NCI-H226 (cell line): Measurements from ENCODE around the gene ZRANB1.

Experiments used
- DNase-seq: peaks from one replicate; pipeline ENCODE4 v3.0.0-alpha.2; 2015

The ZRANB1 gene

DNA sequence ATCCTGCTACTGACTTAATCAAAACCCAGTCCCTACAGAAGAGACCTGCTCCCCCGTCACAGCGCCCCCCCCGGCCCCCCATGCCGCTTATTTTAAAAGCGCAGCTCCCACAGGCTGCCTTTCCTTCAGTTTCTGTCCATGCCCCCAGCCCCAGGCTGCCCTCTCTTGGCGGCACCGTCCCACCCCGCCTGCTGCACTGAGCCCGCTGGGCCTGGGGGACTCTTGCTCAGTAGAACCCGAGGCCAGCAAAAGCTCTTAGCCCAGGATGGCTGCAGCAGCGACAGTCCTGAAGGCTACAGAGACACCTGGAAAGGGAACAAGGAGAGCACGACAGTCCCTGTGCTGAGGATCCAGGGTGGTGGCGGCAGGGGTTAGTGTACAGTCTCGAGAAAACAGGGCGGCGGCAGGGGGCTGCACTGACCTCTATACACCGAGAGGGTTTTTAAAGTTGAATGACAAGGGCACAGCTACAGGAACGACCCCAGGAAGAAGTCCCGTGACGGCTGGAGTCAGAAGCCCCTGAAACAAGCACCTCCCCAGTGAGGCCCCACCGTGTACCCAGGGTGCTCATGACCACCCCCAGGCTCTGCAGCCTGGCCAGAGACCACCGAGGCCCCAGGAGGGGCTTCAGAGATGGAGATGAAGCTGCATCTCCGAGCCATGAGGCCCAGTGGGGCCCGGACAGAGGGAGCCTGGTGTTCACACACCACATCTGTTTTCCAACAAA lies 54.4 kb downstream of the ZRANB1 start:
- no peak for DNase-seq

DNA sequence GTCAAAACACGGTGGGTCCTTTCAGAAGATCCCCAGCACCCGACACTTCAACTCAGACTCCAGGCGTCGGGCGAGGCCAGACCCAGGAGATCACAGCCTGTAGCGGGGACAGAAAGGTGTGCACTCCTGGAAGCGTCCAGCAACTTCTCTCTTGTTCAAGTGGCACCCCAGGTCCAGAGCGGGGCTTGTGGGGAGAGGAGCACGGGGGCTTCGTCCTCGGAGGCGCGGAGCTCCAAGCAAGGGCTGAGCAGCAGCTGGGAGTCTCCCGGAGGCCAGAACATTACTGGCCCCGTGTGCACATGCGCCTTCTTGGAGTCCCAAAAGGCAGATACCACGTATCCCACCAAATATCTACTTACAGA lies 54.9 kb downstream of the ZRANB1 start:
- no peak for DNase-seq

DNA sequence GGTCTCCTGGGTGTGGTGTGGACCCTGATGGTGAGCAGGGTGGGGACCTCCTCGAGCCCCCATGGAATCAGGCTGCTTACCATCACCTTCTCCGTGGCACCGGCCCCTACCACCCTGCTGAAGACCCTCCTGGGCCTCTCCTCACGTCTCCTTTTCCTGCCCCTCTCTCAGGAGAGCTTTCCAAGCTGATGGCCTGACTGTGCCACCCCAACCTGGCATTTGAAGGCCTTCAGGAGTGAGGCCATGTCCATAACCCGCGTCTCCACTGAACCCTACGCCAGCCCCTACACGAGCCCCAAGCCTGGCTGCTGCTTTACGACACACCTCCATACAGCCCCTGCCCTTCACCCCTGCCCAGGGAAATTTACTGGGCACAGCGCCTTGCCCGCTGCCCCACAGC lies 55.4 kb downstream of the ZRANB1 start:
- no peak for DNase-seq

DNA sequence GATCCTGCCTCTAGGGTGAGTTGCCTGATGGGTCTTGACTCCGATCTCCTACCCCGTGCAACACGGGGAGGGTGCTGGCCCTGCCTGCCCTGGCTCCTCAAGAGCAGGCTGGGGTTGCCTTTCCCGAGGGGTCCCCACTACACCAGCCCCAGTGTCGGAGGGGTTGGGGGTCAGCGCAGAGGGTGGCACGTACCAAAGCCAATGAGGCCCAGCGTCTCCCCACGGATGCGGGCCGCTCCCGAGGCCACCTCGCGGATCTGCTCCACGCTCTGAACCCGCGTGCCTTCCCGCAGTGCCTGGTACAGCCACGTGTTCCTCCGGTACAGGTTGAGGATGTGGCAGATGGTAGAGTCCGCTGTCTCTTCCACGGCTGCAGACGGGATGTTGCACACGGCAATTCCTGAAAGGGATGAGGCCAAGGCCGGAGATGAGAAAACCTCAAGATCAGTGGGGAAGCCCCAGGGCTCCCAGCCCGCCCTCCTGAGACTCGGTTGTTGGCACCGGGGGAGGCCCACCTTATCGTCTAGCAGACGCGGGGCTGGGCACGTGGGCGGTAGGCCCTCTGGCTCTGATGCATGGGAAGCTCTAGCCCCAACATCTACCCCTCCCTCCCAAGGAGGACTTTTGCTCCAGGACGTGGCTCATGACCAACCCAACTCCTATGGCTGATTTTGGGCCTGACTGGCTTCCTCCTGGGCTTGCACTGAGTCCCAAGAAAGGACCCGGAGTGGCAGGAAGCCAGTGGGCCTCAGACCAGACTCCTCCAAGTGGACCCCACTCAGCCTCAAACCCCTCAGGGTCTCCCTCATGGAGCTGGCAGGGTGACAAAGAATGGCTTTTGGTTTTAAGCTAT lies 56.1 kb downstream of the ZRANB1 start:
- no peak for DNase-seq

DNA sequence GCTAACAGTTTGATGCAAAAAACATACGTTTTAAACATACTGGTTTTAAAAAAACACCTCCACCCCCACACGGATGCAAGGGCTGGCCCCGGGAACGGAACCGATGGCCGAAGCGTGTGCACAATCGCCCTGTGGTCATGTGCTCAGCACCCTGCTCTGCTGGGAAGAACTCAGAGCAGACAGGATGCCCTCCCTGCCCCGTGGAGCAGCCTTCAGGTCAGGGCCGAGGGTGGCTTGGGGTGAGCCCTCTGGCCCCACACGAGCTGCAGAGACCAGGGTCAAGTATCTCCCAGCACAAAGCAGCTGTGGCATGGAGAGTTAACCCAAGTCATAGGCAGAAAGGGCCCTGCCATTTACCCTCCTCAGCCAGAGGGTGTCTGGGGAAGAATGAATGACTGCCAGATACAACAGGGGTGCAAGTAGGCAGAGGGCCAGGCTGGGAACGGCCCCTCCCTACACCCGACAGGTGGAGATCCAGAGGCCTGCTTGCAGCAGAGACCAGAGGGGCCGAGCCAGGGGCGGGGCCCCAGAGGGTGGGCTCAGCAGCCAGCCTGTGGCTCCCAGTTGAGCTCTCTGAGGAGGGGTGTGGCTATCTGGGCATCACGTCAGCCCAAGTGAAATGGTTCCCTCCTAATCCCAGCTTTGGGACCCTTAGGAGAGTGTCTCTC lies 56.8 kb downstream of the ZRANB1 start:
- DNase-seq, result no peak

DNA sequence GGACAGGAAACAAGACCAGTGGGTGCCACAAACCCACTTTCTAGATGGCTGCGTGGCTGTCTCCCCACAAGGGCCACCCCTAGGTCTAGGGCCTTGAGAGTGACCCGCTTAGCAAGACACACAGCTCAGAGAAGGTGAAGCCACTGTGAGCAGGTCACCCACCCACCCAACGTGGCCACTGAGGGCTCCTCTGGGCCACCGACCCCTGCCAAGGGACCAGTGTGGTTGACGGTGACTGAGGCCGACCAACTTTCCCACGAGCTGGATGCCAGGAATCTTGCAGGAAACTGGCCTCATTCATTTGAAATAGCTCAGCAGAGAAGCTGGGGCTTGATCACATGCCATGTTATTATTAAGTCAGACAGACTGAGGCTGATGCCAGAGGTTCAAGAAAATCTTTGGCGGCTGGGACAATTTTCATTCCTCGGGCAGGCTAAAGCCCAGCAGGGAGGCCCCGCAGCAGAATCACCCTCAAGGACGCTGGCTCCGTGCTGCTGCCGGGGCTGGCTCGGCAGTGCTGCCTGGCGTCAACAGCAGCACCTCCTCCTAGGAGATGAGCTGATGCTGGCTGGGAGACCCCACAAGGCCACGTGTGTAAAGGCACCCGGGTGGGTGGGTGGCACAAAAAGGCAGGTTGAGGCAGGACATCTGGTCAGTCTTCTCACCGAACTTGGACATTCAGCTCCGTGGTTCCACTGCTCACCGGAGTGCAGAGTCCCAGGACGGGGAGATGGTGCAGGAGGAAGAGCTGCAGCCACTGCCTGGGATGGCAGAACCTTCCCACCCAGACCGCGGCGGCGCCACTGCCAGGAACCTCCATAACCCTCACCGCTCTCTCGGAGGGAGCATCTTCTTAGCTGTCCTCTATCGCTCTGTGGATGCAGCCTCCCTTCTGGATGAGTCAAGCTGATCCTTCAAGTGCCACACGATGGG lies 57.8 kb downstream of the ZRANB1 start:
- no peak for DNase-seq

DNA sequence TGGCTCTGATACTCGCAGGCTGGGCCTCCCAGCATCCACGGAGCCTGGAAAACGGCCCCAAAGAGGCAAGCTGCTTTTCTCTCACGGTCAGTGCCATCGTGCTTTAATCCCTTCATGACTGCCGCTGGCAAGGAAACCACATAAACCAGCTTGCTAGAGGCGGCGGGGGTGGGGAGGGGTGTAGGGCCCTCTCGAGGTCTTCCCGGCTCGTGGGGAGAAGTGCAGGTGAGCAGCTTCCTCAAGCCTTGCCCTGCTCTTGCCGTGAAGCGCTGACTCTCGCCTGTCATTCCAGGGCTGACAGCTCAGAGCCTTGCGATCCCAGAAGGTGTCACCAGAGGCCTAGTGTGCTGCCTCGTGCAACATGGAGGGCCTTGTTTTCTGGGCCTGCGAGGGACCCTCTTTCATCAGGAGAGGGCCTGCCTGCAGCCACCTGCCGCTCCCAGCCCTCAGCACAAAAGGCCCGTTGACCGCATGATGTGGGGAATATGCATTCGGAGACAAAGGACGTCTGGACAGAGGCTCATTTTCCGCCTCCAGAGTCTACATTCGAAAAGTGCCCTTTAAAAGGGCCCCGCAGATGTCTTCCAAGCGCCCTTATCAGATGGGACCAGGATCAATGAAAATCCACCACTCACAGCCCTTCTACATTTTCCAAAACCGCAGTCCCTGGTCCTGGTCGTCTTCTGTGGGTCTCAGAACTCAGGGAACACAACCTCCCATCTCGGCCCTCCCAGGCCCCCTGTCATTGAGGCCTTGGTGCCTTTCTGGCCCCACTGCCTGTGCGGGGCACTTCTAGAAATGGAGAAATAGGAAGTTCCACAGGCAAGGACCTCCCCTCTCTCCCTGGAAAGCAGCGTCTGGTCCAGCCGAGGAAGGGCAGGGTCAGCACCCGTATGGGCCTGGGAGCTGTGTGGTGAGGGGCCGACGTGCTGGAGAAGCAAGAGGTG lies 58.7 kb downstream of the ZRANB1 start:
- DNase-seq, result no peak

DNA sequence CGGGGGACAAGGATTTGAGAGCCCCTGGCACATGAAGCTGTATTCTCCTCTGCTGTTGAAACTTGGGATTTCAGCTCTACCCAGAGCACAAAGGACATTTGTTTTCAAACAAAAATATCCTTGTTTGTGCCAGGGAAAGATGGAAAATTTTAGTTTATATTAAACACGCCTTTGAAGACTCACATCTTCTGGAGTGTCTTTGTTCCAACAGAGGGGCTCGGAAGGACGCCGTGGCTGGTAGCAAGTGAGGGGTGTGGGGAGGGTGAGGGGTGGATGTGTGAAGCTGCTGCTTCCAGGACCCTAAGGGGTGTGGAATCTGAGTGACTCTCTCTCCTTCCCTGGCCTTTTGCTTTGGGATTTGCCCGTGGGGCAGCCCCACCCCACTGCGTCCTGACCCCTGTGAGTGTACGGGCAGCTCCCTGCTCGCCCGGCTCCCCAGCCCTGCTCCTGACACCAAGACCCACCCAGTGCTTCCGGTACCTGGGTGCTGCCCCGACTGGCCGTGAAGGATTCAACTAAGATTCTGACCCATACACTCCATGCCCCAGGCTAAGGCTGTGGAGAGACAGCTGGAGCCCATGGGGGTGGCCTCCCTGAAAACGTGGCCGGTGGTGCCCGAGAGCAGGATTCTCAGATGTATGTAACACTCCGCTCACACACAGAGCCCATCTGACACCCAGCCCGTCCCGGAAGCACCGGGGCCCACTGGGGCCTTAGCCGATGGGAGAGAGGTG lies 59.6 kb downstream of the ZRANB1 start:
- DNase-seq, result no peak

DNA sequence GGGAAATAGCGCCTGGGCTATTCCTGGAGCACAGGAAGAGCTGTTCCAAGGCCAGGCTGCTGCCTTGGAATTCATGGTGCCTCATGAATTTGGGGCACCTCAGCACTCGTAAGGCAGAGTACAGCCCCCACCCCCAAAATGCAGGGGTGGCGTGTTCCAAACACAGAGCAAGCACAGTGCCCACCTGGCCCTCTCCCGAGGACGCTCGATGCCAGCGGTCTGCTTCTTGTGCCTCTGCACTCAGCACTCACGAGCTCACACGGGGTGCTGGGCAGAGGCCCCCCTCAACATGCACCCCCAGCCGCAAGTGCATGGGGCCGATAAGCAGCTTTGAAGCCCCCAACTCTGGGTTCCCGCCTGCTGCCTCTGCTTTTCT lies 60.1 kb downstream of the ZRANB1 start:
- DNase-seq, result no peak

DNA sequence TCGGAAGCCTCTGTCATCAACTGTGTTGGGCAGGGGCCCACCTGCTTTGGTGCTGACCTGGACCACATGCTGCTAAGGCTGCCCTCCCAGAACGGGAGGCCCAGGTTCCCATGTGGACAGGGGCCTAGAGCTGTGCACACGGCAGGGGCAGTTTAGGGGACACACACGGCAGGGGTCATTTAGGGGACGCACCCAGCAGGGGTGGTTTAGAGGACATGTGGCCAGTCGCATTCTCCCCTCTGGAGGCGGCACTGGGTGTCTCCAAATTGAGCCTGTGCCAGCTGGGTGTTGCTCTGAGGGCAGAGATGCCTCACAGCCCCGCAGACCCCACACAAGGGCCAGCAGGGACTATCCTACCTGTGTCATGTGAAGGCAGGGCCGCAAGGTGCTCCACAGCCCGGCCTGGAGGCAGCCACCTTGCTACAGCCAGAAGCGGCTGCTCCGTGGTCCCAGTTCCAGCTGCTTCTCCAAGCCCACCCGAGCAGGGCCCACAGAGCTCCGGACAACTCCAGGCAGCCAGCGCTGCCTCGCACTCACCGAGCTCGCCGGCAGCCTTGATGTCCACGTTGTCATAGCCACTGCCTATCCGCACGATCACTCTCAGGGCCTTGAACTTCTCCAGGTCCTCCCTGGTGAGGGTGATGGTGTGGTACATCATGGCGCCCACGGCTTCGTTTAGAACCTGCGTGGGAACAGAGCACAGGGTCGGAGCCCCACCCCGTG lies 60.7 kb downstream of the ZRANB1 start:
- no peak for DNase-seq

DNA sequence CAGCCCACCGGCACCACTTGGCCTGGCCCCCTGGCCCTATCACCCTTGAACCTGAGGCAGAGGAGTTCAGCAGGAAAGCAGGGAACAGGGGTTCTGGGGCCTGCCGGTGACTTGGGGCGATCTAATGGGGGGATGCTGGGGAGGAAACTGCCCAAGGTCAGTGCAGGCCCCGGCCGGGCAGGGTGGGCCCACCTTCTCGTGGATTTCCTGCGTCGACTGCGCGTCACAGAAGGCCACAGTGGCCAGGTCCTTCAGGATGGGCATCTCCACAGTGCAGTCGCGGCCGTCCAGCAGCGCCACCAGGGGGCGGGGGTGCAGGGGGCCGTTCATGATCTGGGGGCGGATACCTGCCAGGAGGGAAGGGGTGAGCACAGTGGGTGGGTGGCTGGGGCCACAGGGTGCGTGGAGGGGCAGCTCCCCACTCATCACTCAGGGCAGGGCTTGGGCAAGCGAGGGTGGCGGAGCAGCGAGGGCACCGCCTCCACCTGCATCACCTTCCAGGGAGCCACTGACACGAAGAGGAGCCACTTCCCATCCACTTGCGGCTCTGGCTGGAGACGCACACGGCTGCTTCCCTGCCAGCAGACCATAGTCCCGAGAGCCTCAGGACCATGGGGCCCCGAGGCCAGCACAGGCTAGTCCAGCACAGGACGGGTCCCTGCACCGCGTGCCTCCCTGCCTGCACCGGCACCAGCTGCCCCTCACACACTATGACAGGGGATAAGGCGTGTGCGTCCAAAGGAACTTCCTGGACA lies 61.4 kb downstream of the ZRANB1 start:
- no peak for DNase-seq

DNA sequence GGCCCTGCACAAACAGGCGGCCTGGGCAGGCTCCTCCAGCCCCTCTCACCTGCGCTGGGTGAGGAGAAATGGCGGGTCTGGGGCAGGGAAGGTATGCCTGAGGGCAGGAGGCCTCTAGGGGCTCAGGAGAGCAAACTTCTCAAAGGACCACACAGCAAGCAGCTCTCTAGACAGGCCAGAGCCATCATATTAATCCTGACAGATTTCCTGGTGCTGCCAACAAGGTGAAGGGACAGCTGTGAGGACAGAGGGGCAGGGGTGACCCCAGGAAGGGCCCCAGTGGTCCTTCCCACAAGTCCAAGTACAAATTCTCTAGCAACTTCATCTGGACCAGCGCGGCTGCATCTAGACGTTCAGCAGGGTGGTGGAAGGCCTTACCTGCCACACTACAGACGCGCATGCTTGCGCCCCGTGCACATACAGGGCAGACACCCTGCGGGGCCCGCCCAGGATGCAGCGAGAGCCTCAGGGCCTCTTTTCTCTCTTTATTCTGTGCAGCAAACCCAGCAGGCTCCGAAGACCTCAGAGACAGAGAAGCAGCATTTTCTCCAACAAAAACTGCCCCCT lies 62.1 kb downstream of the ZRANB1 start:
- DNase-seq, result no peak

DNA sequence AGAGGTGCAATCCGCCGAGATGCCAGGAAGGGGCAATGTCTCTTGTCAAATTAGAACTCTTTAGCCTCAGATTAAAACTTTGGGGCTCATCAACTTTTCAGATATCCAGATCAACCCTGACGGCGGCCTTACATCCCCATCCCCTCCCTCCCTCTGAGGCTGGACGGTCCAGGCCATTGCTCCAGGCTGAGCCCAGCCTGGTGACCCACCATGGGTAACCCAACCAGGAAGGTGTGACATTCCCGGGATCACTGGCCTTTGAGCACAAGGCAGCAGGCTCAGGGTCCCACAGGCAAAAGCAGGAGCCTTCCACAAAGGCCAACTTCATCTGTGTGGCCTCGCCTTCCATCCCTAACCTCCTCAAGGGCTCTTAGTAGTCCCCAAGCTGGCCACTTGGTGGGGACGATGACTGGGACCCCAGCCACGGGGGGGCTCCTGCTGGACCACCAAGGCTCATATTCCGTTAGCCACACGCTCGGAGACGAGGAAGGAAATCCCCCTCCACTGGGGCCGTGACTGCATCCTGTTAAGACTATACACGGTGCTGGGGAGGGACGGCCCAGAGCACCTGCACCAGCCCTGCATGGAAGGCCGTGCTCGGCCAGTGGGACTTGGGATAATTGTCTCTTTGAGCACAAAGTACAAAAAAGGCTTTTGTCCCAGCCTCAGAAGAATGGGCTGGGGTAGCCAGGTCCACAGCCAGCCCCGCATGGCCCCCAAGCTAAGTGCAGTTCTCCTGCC lies 62.8 kb downstream of the ZRANB1 start:
- no peak for DNase-seq

DNA sequence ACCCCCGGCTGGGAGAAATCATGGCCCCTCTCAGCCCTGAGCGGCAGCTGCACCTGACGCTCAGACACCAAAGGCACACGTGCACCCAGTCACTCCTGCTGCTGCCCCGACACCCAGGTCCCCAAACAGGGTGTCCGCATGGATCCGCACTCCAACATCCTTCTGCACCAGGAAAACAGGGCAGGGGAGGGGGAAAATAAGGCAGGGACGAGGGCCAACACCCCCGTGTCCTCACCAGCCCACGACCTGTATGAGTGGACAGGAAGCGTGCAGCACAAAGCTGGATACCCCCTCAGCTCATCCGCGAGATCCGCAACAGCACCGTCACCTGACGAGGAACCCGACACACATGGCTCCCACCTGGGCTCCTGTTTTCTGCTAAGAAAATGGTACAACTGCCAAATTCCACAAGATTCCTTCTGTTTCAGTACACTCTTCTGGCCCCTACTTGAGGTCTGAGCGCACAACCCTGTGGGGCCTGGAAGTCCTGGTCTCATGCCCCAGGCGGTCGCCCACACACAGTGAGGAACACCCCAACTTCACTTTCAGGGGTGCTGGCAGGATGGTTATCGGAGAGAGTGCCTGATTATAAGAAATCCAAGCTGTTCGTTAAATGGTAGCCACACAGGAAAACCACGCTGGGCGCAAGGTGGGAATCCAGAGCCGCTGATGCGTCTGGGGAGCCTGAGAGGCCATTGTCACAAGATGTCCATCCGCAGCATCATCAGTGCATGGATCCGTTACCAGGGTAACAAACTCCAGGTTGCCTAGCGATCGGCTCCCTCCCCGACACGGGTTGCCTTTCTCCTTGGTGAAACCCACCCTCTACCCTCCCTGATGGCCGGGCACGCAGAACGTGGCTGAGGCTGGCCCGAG lies 63.6 kb downstream of the ZRANB1 start:
- DNase-seq, result no peak

DNA sequence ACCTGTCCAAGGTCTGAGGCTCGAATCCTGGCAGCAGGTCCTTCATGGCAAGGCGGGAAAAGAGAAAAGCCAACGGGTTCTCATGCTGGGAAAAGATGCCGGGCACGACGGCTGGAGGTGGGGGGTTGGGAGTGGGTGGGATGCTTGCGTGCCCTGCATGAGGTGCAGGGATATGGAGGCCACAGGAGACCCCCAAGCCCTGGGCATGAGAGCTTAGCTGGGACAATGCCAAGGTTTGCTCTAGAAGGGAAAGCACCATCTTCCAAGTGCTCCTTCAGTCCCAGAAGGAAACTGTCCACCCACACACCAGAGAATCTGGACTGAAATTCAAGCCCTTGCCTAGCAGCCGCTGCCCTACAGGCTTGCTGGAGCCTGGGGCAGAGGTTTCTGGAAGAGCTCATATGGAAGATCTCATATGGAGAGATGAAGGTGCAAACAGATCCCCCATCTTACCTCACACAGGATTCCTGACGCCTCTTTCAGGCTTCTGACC lies 64.3 kb downstream of the ZRANB1 start:
- no peak for DNase-seq

DNA sequence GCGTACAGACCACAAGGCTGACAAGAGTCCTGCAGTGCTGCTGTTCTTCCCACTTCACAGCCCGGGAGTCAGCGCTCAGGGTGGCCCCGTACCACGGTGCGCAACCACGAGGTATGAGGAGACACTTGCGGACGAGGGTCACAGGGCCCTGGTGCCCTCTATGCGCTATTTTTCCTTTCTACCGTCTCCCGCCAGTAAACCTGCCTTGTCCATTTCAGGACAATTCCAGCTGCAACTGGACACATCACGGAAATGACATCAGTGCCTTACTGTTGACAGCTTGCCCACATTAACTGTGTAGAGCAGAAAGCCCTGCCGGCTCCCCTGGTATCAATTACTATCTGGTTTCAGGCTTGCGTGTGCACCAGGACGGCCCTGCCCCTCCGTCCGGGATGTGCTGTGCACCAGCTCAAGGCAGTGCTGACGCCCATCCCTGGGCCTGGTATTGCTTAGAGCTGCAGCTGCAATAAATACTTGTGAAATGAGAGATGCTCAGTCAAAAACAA lies 65.1 kb downstream of the ZRANB1 start:
- DNase-seq, result no peak

DNA sequence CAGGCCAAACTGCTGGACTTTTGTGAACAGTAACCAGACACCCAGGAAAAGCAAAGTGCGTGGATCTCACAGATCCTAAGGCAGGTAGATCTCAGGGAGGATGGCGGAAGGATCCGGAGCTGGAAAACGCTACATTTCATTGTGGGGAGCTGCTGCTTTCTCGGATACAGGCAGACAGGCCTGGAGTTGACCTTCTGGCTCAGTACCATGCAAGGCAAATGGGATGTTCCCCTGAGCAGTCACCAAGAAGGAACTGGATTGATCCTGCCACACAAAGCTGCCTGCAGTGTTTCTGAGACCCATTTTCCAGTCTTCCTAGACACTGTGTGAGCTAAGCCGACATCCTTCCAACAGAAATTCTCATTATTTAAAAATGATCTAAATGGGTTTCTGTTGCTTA lies 65.5 kb downstream of the ZRANB1 start:
- no peak for DNase-seq
